ENCODE measurements around the gene CD200. TPM values are rescaled to one million over a fixed set of nuclear protein-coding genes. Genes with fewer than 3 reads are reported as not detected.

Gene CD200, protein sequence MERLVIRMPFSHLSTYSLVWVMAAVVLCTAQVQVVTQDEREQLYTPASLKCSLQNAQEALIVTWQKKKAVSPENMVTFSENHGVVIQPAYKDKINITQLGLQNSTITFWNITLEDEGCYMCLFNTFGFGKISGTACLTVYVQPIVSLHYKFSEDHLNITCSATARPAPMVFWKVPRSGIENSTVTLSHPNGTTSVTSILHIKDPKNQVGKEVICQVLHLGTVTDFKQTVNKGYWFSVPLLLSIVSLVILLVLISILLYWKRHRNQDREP
- 0.44 and 2.9 TPM in 2 replicates for total RNA-seq

GRCh38 chr3:112333002-112333380 lies at the start of gene CD200:
TSS of gene CD200 (plus strand) at chr3:112333156. CDS start at chr3:112333213, 57 bp downstream.

GRCh38 chr3:112293368-112294321 lies 39.3 kb upstream of the CD200 start, which contains the start of gene SLC9C1:
TSS of gene SLC9C1 (minus strand) at chr3:112294216. CDS start at chr3:112286791, 7,425 bp downstream.

Other genes starting within 250 kb of the CD200 start
- gene C3orf52, start 246.8 kb upstream of the CD200 start, total RNA-seq, result 17.2 and 24.9 TPM in 2 replicates
- gene GCSAM, start 199.9 kb upstream of the CD200 start, total RNA-seq, result not detected in 2 replicates
- 0.12 and 0.22 TPM in 2 replicates for gene SLC9C1, start 38.9 kb upstream of the CD200 start, total RNA-seq
- gene BTLA, start 166.3 kb downstream of the CD200 start, total RNA-seq, result 0.12 TPM in 1 of 2 replicates, not detected in the other
- gene ATG3, start 228.8 kb downstream of the CD200 start, total RNA-seq, result 79.7 and 112 TPM in 2 replicates
- gene SLC35A5, start 228.9 kb downstream of the CD200 start, total RNA-seq, result 32.0 and 33.9 TPM in 2 replicates